Measurements from ENCODE around the gene MARK3.

The MARK3 gene

DNA sequence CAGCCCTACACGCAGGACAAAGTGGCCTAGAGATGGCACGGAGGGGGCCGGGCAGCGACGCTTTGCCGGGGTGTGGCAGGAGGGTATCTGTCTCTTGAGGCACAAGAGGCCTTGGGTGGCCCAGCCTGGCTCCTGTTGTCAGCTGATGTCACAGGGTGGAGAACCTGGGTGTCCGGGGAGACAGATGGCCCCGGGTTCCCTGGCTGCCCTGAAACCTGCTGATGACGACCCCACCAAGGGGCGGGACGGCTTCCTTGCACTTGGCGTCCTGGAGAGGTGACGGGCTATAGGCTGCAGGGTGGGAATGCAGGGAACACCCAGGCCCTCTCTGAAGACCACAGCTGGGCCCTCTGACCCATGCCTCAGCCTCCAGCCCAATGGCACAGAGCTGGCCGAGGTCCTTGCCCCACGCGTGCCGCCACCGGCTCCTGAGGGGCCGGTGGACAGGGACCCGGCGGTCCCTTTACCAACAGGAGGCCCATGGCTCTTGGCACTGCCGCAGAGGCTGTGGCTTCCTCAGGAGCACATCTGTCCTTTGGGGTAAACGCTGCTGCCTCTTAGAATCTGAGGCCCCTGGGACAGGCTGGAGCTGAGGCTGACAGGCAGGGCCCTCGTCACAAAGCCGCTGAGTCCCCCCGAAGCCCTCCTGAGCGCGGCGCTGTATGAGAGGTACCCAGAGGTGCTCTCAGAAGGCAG lies 160.2 kb downstream of the MARK3 start:
- no peak for DNase-seq (ENCODE audit: low read depth)
- TF ChIP-seq, protein P1, sequence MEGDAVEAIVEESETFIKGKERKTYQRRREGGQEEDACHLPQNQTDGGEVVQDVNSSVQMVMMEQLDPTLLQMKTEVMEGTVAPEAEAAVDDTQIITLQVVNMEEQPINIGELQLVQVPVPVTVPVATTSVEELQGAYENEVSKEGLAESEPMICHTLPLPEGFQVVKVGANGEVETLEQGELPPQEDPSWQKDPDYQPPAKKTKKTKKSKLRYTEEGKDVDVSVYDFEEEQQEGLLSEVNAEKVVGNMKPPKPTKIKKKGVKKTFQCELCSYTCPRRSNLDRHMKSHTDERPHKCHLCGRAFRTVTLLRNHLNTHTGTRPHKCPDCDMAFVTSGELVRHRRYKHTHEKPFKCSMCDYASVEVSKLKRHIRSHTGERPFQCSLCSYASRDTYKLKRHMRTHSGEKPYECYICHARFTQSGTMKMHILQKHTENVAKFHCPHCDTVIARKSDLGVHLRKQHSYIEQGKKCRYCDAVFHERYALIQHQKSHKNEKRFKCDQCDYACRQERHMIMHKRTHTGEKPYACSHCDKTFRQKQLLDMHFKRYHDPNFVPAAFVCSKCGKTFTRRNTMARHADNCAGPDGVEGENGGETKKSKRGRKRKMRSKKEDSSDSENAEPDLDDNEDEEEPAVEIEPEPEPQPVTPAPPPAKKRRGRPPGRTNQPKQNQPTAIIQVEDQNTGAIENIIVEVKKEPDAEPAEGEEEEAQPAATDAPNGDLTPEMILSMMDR (IDR thresholded peaks at IDR 0.05; ENCODE audit: insufficient read depth, low read depth, low read length, missing control alignments), result no peak

DNA sequence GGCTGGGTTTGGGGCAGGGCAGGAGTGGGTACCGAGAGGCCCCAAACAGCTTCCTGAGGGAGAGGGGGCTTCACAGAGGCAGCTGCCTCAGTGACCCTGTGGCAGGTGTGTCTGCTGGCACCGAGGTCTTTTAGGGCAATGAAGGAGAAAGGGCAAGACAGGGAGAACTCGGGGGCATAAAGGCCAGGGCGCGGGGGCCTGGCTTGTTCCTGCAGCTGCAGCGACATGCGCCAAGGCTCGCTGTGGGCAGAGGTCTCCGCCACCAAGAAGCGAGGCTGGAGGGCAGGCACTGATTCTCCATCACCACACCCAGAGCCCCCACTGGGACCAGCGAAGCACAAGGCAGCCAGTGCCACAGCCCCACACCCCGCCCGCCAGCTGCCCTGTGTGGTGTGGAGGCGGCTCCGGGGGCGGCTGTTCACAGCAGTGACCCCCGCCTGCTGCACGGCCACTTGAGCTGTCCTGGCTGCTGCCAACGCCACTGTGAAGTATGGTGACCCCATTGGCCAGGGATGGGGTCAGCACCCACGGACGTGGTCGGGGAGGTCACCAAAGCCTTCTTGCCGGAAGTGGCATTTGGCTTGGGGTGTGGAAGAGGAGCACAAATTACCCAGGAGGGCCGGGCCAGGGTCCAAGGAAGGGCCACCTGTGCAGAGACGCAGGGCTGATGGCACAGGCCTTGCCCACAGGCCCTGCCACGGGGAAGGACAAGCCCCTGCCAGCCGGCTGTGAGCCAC lies 160.9 kb downstream of the MARK3 start:
- H3K4me3 ChIP-seq (ENCODE audit: low read depth, low read length), result no peak overlapping the region
- no peak for DNase-seq (ENCODE audit: low read depth)
- TF ChIP-seq, protein P1 (IDR thresholded peaks at IDR 0.05; ENCODE audit: insufficient read depth, low read depth, low read length, missing control alignments), result no peak

More for the DNA sequence above, 160.2 kb downstream of the MARK3 start:
- H3K4me3 ChIP-seq (ENCODE audit: low read depth, low read length), result no peak overlapping the region

DNA sequence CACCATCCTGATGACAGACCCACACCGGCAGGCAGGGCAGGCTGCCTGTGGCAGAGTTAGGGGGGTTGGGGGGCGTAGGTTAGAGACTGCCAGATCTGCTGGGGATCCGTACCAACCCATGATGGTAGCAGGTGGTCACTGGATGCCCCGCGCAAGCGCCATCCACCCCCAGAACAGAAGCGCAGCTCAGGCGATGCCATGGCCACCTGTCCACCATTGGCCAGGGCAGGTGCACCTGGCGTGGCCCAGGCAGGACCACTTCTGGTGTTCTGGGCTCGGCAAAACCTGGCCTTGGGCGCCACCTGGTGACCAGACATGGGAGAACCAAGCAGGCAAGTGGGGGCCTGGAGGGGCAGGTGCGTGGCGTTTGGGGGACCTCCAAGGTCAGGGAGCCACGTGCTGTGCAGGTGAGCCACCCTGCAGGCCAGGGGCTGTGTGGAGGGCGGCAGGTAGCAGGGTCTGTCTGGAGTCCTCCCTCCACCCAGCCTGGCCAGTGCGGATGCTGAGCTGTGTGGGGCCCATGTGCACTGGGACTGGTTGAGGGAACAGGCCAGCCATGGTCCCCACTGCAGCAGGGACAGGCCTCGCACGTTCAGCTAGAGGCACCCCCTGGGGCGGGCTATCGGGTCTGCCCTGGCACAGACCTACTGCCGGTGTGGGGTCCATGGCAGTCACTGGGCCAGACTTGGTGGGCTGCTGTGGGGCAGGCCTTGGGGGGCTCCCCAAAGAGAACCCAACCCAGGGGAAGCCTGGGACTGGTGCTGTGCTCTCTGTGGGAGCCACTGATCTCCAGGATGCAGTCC lies 161.6 kb downstream of the MARK3 start:
- DNase-seq (ENCODE audit: low read depth), result peak; percentile 78
- H3K4me3 ChIP-seq (ENCODE audit: low read depth, low read length), result no peak overlapping the region
- TF ChIP-seq, protein P1 (IDR thresholded peaks at IDR 0.05; ENCODE audit: insufficient read depth, low read depth, low read length, missing control alignments), result peak; percentile 88

DNA sequence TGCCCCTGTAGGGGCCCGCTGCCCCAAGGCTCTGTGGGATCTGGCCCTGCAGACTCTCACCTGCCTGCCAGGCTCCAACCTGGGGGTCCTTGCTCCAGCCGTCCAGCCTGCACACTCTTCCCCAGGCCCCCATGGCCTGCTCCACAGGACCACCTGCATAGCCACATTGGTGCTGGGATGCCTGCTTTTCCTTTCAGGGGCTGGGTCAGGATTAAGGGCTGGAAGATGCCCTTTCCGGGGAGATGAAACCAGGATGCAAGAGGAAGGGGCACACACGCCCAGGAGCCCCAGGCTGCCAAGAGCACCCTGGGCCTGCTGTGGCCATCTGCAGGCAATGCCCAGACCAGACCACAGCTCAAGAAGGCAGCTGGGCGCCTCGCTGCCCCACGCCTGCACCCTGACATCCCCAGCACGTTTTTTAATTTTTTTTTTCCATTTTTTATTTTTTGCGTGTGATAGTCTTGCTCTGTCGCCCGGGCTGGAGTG lies 162.3 kb downstream of the MARK3 start:
- TF ChIP-seq, protein P1 (IDR thresholded peaks at IDR 0.05; ENCODE audit: insufficient read depth, low read depth, low read length, missing control alignments), result no peak
- no peak for DNase-seq (ENCODE audit: low read depth)
- no peak overlapping the region for H3K4me3 ChIP-seq (ENCODE audit: low read depth, low read length)

DNA sequence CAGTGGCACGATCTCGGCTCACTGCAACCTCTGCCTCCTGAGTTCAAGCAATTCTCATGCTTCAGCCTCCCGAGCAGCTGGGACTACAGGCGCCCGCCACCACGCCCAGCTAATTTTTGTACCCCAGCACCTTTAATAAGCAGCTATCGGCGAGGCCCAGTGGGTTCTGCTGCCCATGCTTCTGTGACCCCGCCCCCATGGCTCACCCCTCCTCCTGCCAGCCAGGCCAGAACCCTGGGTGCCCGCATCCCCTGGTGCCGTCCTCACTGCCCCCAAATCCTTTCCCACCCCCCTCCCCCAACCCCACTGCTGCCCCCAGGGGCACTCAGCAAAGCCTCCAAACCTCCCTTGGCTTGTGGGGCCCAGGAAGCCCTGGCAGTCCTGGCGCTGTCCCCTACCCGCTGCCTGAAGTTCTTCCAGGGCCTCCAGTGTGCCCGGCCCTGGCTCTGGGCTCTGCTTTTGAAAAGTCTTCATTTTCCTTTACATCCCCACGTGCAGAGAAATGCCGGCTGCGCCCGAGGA lies 162.8 kb downstream of the MARK3 start:
- no peak overlapping the region for H3K4me3 ChIP-seq (ENCODE audit: low read depth, low read length)
- DNase-seq (ENCODE audit: low read depth), result no peak
- TF ChIP-seq, protein P1 (IDR thresholded peaks at IDR 0.05; ENCODE audit: insufficient read depth, low read depth, low read length, missing control alignments), result no peak

DNA sequence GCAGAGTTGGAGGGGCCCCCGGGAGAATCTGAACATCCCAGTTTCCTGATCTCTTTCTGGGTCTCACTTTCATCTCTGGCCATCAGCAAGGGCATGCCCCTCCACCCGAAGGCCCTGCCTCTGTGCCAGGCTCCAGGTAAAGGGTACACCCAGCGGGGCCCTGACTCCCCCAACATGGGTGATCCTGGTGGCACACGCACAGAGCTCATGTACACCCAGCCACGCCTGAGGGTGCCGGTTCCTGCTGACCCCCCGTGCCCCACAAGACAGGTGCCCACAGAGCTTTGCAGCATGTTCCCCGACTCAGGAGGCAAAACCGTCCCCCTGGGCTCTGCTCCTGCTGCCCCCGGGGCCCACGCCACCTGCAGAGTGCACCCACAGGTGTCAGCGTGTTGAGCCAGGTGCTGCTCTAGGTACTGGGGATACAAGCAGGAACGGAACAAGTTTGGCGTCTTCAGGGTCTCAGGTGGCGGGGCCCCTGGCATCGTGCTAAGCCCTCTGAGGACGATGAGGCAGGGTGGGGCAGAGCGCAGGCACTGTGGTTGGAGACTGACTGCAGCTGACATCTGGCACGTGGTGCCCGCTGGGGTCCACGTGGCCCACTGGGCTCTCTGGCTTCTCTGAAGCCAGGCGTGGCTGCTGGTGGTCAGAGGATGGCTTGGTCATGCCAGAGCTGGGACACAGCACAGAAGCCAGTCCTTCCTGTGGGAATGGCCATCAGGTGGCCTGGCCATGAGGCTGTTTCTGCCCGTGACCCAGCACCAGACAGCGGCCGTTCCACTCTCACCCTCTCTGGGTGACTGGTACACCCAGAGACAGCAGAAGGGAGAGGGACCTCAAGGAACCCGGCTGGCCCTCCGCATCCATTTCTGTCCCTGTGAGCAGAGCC lies 163.5 kb downstream of the MARK3 start:
- no peak overlapping the region for H3K4me3 ChIP-seq (ENCODE audit: low read depth, low read length)
- DNase-seq (ENCODE audit: low read depth), result no peak
- TF ChIP-seq, protein P1 (IDR thresholded peaks at IDR 0.05; ENCODE audit: insufficient read depth, low read depth, low read length, missing control alignments), result no peak
